HCT116 (cell line): ENCODE data around the gene ATP8B3.

ENCODE experiments used
- CEBPB ChIP-seq: IDR thresholded peaks from 2 replicates; pipeline ENCODE4 v1.6.1; 2012; ENCODE audit warnings: low read depth
- CTCF ChIP-seq, 3 experiments: fragments of 200-600 bp in 1 of 3; sonication (generic) in 1 of 3; IDR thresholded peaks in 2 of 3; conservative IDR thresholded peaks in 1 of 3; 2 replicates each; pipeline ENCODE4 v1.5.1; 2012 to 2017; ENCODE audit warnings: low read depth in 2 of 3, low read length in 2 of 3, antibody characterized with exemption in 1 of 3, borderline replicate concordance in 1 of 3, control low read depth in 1 of 3, mild to moderate bottlenecking in 1 of 3, mixed read lengths in 1 of 3, mixed run types in 1 of 3, moderate library complexity in 1 of 3; ENCODE audit not compliant: insufficient read depth in 1 of 3
- EZH2 ChIP-seq: fragments of 200-600 bp; sonication (generic); IDR thresholded peaks from 2 replicates; pipeline ENCODE4 v1.6.1; 2017; ENCODE audit warnings: antibody characterized with exemption, mixed run types
- POLR2A ChIP-seq: IDR thresholded peaks from 2 replicates; pipeline ENCODE4 v1.7.0; 2011; ENCODE audit warnings: borderline replicate concordance; ENCODE audit not compliant: insufficient read depth, insufficient read length; ENCODE audit errors: extremely low read depth
- POLR2AphosphoS5 ChIP-seq: IDR thresholded peaks from 2 replicates; pipeline ENCODE4 v1.6.1; 2011; ENCODE audit warnings: mild to moderate bottlenecking, low read depth, low read length, moderate library complexity
- ZBTB33 ChIP-seq: IDR thresholded peaks from 2 replicates; pipeline ENCODE4 v1.6.1; 2011; ENCODE audit warnings: mild to moderate bottlenecking, low read length, moderate library complexity; ENCODE audit not compliant: insufficient replicate concordance; ENCODE audit errors: extremely low read depth

GRCh38 chr19:1779574-1779973 is 32.5 kb downstream of the ATP8B3 start:
- no peak for TF ChIP-seq POLR2A
- TF ChIP-seq POLR2AphosphoS5 = peak; percentile 23; the same call in 1 of the 2 replicates
- TF ChIP-seq CEBPB = no peak
- TF ChIP-seq ZBTB33 = no peak
- TF ChIP-seq EZH2 = no peak
- TF ChIP-seq CTCF (IDR thresholded peaks at IDR 0.05 in 2 of 3, conservative IDR thresholded peaks at IDR 0.05 in 1 of 3; ENCODE audit: borderline replicate concordance in 1 of 3, insufficient read depth in 1 of 3, low read depth in 2 of 3, low read length in 2 of 3) = no peak
